Measurements from ENCODE around the gene GRID2.

The GRID2 gene

GRCh38 chr4:93467484-93468155 lies 1163.9 kb downstream of the GRID2 start:
- Histone ChIP-seq H3K27me3 (ENCODE audit: control insufficient read depth, insufficient read depth, low read length) (no peaks in the 10 kb centered on the region), H3K36me3 (ENCODE audit: control insufficient read depth, low read depth, low read length) (no peaks in the 10 kb centered on the region), H3K9ac (ENCODE audit: low read length) (no peak overlapping the region), H3K4me3 (ENCODE audit: low read length) (no peak overlapping the region), H3K27ac (ENCODE audit: low read length) (no peak overlapping the region), H3K4me1 (ENCODE audit: control insufficient read depth, low read depth, low read length) (peaks cover 3% of the 10 kb centered on the region), H3K9me3 (ENCODE audit: control insufficient read depth, low read depth, low read length) (no peaks in the 10 kb centered on the region)

GRCh38 chr4:93469560-93469959 lies 1165.8 kb downstream of the GRID2 start:
- Histone ChIP-seq H3K9me3 (ENCODE audit: control insufficient read depth, low read depth, low read length) (no peaks in the 10 kb centered on the region), H3K4me1 (ENCODE audit: control insufficient read depth, low read depth, low read length) (peaks cover 4% of the 10 kb centered on the region), H3K9ac (ENCODE audit: low read length) (no peak overlapping the region), H3K27me3 (ENCODE audit: control insufficient read depth, insufficient read depth, low read length) (no peaks in the 10 kb centered on the region), H3K27ac (ENCODE audit: low read length) (no peak overlapping the region), H3K36me3 (ENCODE audit: control insufficient read depth, low read depth, low read length) (no peaks in the 10 kb centered on the region), H3K4me3 (ENCODE audit: low read length) (no peak overlapping the region)

- H3K27ac ChIP-seq (ENCODE audit: low read length): no peak overlapping the region
- no peaks in the 10 kb centered on the region for H3K9me3 ChIP-seq (ENCODE audit: control insufficient read depth, low read depth, low read length)
- no peak overlapping the region for H3K4me3 ChIP-seq (ENCODE audit: low read length)
- no peaks in the 10 kb centered on the region for H3K27me3 ChIP-seq (ENCODE audit: control insufficient read depth, insufficient read depth, low read length)
- peaks cover 4% of the 10 kb centered on the region for H3K4me1 ChIP-seq (ENCODE audit: control insufficient read depth, low read depth, low read length)
- no peak overlapping the region for H3K9ac ChIP-seq (ENCODE audit: low read length)
- H3K36me3 ChIP-seq (ENCODE audit: control insufficient read depth, low read depth, low read length): no peaks in the 10 kb centered on the region
Observed at GRCh38 chr4:93475730-93476129, 1172.0 kb downstream of the GRID2 start.

- H3K27me3 ChIP-seq (ENCODE audit: control insufficient read depth, insufficient read depth, low read length): no peaks in the 10 kb centered on the region
Observed at GRCh38 chr4:93478805-93479204, 1175.0 kb downstream of the GRID2 start.

GRCh38 chr4:93480452-93480851 lies 1176.7 kb downstream of the GRID2 start:
- no peaks in the 10 kb centered on the region for H3K36me3 ChIP-seq (ENCODE audit: control insufficient read depth, low read depth, low read length)
- H3K9me3 ChIP-seq (ENCODE audit: control insufficient read depth, low read depth, low read length): no peaks in the 10 kb centered on the region
- H3K4me1 ChIP-seq (ENCODE audit: control insufficient read depth, low read depth, low read length): no peaks in the 10 kb centered on the region
- H3K4me3 ChIP-seq (ENCODE audit: low read length): no peak overlapping the region
- H3K27me3 ChIP-seq (ENCODE audit: control insufficient read depth, insufficient read depth, low read length): no peaks in the 10 kb centered on the region
- H3K27ac ChIP-seq (ENCODE audit: low read length): no peak overlapping the region
- no peak overlapping the region for H3K9ac ChIP-seq (ENCODE audit: low read length)

More at GRCh38 chr4:93478805-93479204, 1175.0 kb downstream of the GRID2 start:
- Histone ChIP-seq H3K4me1 (ENCODE audit: control insufficient read depth, low read depth, low read length) (no peaks in the 10 kb centered on the region), H3K4me3 (ENCODE audit: low read length) (no peak overlapping the region), H3K27ac (ENCODE audit: low read length) (no peak overlapping the region), H3K9me3 (ENCODE audit: control insufficient read depth, low read depth, low read length) (no peaks in the 10 kb centered on the region), H3K9ac (ENCODE audit: low read length) (no peak overlapping the region), H3K36me3 (ENCODE audit: control insufficient read depth, low read depth, low read length) (no peaks in the 10 kb centered on the region)

GRCh38 chr4:93495346-93495745 lies 1191.6 kb downstream of the GRID2 start:
- H3K9ac ChIP-seq (ENCODE audit: low read length): no peak overlapping the region
- H3K36me3 ChIP-seq (ENCODE audit: control insufficient read depth, low read depth, low read length): no peaks in the 10 kb centered on the region
- H3K9me3 ChIP-seq (ENCODE audit: control insufficient read depth, low read depth, low read length): no peaks in the 10 kb centered on the region
- no peaks in the 10 kb centered on the region for H3K4me1 ChIP-seq (ENCODE audit: control insufficient read depth, low read depth, low read length)
- H3K27ac ChIP-seq (ENCODE audit: low read length): no peak overlapping the region
- no peak overlapping the region for H3K4me3 ChIP-seq (ENCODE audit: low read length)
- no peaks in the 10 kb centered on the region for H3K27me3 ChIP-seq (ENCODE audit: control insufficient read depth, insufficient read depth, low read length)

- Histone ChIP-seq H3K4me1 (ENCODE audit: control insufficient read depth, low read depth, low read length) (peaks cover 6% of the 10 kb centered on the region), H3K9me3 (ENCODE audit: control insufficient read depth, low read depth, low read length) (no peaks in the 10 kb centered on the region), H3K4me3 (ENCODE audit: low read length) (no peak overlapping the region), H3K9ac (ENCODE audit: low read length) (no peak overlapping the region), H3K27me3 (ENCODE audit: control insufficient read depth, insufficient read depth, low read length) (no peaks in the 10 kb centered on the region), H3K27ac (ENCODE audit: low read length) (no peak overlapping the region), H3K36me3 (ENCODE audit: control insufficient read depth, low read depth, low read length) (no peaks in the 10 kb centered on the region)
Observed at GRCh38 chr4:93501244-93501643, 1197.5 kb downstream of the GRID2 start.

GRCh38 chr4:93501946-93502345 lies 1198.2 kb downstream of the GRID2 start:
- Histone ChIP-seq H3K9ac (ENCODE audit: low read length) (no peak overlapping the region), H3K27me3 (ENCODE audit: control insufficient read depth, insufficient read depth, low read length) (no peaks in the 10 kb centered on the region), H3K9me3 (ENCODE audit: control insufficient read depth, low read depth, low read length) (no peaks in the 10 kb centered on the region), H3K27ac (ENCODE audit: low read length) (no peak overlapping the region), H3K36me3 (ENCODE audit: control insufficient read depth, low read depth, low read length) (no peaks in the 10 kb centered on the region), H3K4me1 (ENCODE audit: control insufficient read depth, low read depth, low read length) (peaks cover 6% of the 10 kb centered on the region), H3K4me3 (ENCODE audit: low read length) (no peak overlapping the region)

- no peak overlapping the region for H3K4me3 ChIP-seq (ENCODE audit: low read length)
- no peaks in the 10 kb centered on the region for H3K27me3 ChIP-seq (ENCODE audit: control insufficient read depth, insufficient read depth, low read length)
- H3K9me3 ChIP-seq (ENCODE audit: control insufficient read depth, low read depth, low read length): no peaks in the 10 kb centered on the region
- peaks cover 6% of the 10 kb centered on the region for H3K4me1 ChIP-seq (ENCODE audit: control insufficient read depth, low read depth, low read length)
- H3K9ac ChIP-seq (ENCODE audit: low read length): no peak overlapping the region
- H3K36me3 ChIP-seq (ENCODE audit: control insufficient read depth, low read depth, low read length): no peaks in the 10 kb centered on the region
- no peak overlapping the region for H3K27ac ChIP-seq (ENCODE audit: low read length)
Observed at GRCh38 chr4:93502991-93503390, 1199.2 kb downstream of the GRID2 start.

- Histone ChIP-seq H3K36me3 (ENCODE audit: control insufficient read depth, low read depth, low read length) (no peaks in the 10 kb centered on the region), H3K27me3 (ENCODE audit: control insufficient read depth, insufficient read depth, low read length) (no peaks in the 10 kb centered on the region), H3K9me3 (ENCODE audit: control insufficient read depth, low read depth, low read length) (no peaks in the 10 kb centered on the region), H3K9ac (ENCODE audit: low read length) (no peak overlapping the region), H3K27ac (ENCODE audit: low read length) (no peak overlapping the region), H3K4me1 (ENCODE audit: control insufficient read depth, low read depth, low read length) (no peaks in the 10 kb centered on the region), H3K4me3 (ENCODE audit: low read length) (no peak overlapping the region)
Observed at GRCh38 chr4:93513851-93514250, 1210.1 kb downstream of the GRID2 start.

- no peaks in the 10 kb centered on the region for H3K36me3 ChIP-seq (ENCODE audit: control insufficient read depth, low read depth, low read length)
- H3K4me3 ChIP-seq (ENCODE audit: low read length): no peak overlapping the region
- H3K9ac ChIP-seq (ENCODE audit: low read length): no peak overlapping the region
- H3K9me3 ChIP-seq (ENCODE audit: control insufficient read depth, low read depth, low read length): no peaks in the 10 kb centered on the region
- no peak overlapping the region for H3K27ac ChIP-seq (ENCODE audit: low read length)
- no peaks in the 10 kb centered on the region for H3K27me3 ChIP-seq (ENCODE audit: control insufficient read depth, insufficient read depth, low read length)
- H3K4me1 ChIP-seq (ENCODE audit: control insufficient read depth, low read depth, low read length): no peaks in the 10 kb centered on the region
Observed at GRCh38 chr4:93515208-93515607, 1211.4 kb downstream of the GRID2 start.

- H3K4me3 ChIP-seq (ENCODE audit: low read length): no peak overlapping the region
- no peak overlapping the region for H3K9ac ChIP-seq (ENCODE audit: low read length)
- no peaks in the 10 kb centered on the region for H3K36me3 ChIP-seq (ENCODE audit: control insufficient read depth, low read depth, low read length)
- H3K9me3 ChIP-seq (ENCODE audit: control insufficient read depth, low read depth, low read length): no peaks in the 10 kb centered on the region
- H3K4me1 ChIP-seq (ENCODE audit: control insufficient read depth, low read depth, low read length): peaks cover 5% of the 10 kb centered on the region
- no peaks in the 10 kb centered on the region for H3K27me3 ChIP-seq (ENCODE audit: control insufficient read depth, insufficient read depth, low read length)
- H3K27ac ChIP-seq (ENCODE audit: low read length): no peak overlapping the region
Observed at GRCh38 chr4:93529692-93530372, 1226.1 kb downstream of the GRID2 start.
